ENCODE results near the gene ARHGAP15. TPM values are rescaled to one million over a fixed set of nuclear protein-coding genes. Genes with fewer than 3 reads are reported as not detected.

ARHGAP15 gene
- total RNA-seq, 1 donor from 2014 or later = 9.1 TPM

DNA sequence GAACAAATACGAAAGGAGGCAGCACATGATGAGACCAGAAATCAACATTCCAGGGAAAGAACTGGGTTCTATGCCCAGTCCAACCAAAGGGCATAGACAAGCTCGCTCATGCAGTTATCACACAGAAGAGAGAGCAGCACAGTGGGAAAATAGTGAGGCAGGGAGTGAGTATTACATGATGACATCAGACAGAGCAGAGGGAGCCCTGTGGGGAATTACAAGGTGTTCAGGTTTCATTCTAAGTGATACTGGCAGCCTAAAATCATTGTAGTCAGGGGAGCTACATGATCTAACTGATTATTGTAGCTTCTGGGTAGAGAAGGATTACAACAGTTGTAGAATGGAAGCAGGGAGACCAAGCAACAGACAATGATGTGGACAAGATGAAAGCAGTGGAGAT, 658.5 kb downstream of the ARHGAP15 start:
- intact Hi-C loops (cut with DNase I) = no loop called here
- H3K9me3 ChIP-seq = no peaks in the 10 kb centered on the region
- no peak overlapping the region for H3K27ac ChIP-seq
- H3K4me1 ChIP-seq = no peaks in the 10 kb centered on the region
- no peak for TF ChIP-seq POLR2AphosphoS5 (IDR thresholded peaks at IDR 0.05; ENCODE audit: insufficient read depth in 1 of 2, low read depth in 1 of 2)
- no peak for TF ChIP-seq POLR2A (IDR thresholded peaks at IDR 0.05)
- TF ChIP-seq, protein P1, sequence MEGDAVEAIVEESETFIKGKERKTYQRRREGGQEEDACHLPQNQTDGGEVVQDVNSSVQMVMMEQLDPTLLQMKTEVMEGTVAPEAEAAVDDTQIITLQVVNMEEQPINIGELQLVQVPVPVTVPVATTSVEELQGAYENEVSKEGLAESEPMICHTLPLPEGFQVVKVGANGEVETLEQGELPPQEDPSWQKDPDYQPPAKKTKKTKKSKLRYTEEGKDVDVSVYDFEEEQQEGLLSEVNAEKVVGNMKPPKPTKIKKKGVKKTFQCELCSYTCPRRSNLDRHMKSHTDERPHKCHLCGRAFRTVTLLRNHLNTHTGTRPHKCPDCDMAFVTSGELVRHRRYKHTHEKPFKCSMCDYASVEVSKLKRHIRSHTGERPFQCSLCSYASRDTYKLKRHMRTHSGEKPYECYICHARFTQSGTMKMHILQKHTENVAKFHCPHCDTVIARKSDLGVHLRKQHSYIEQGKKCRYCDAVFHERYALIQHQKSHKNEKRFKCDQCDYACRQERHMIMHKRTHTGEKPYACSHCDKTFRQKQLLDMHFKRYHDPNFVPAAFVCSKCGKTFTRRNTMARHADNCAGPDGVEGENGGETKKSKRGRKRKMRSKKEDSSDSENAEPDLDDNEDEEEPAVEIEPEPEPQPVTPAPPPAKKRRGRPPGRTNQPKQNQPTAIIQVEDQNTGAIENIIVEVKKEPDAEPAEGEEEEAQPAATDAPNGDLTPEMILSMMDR (IDR thresholded peaks at IDR 0.05) = no peak
- no peaks in the 10 kb centered on the region for H3K36me3 ChIP-seq
- DNase-seq (ENCODE audit: extremely low spot score in 2 of 2) = no peak
- H3K27me3 ChIP-seq = no peaks in the 10 kb centered on the region
- H3K4me3 ChIP-seq = no peak overlapping the region

DNA sequence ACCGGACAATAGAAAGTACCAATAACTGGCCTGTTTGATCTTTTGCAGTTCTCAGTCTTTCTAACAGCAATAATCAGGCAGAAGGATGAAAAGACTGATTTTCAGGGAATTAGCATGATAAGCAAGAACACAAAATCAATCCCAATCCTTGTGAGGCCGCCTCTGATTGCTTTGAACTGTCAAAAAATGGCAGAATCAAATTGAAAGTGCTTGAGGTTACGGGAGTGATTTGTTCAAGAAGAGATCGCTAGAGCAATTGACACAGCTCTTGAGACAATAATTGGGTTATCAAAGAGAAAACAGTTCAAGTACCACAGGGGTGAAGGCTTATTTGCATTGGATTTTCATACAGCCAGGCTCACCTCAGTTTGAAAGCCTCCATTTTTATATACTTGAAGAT, 663.4 kb downstream of the ARHGAP15 start:
- no peak overlapping the region for H3K27ac ChIP-seq
- intact Hi-C loops (cut with DNase I) = no loop called here
- DNase-seq (ENCODE audit: extremely low spot score in 2 of 2) = no peak
- TF ChIP-seq POLR2AphosphoS5 (IDR thresholded peaks at IDR 0.05; ENCODE audit: insufficient read depth in 1 of 2, low read depth in 1 of 2) (no peak), POLR2A (IDR thresholded peaks at IDR 0.05) (no peak)
- TF ChIP-seq, protein P1 (IDR thresholded peaks at IDR 0.05) = no peak
- H3K36me3 ChIP-seq = no peaks in the 10 kb centered on the region
- H3K4me3 ChIP-seq = no peak overlapping the region
- H3K27me3 ChIP-seq = no peaks in the 10 kb centered on the region
- H3K4me1 ChIP-seq = no peaks in the 10 kb centered on the region
- H3K9me3 ChIP-seq = no peaks in the 10 kb centered on the region

DNA sequence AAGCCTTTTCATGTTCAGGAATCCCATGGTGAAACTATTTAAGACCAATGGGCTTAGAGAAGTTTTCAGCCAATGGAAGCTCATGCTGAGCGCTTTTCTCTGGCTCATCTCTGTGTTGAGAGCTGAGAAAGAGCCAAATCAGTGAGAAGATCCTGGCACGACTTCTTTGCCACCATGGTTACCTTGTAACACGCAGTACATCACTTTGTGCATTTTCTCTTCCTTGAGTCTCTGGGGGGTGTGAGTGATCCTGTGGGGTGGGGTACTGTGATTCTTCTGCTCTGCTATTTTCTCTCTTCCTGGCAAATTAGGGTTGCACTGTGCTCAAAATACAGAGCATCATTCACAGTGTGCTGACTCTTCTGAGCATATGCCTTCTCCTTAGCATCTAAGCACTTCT, 664.2 kb downstream of the ARHGAP15 start:
- Histone ChIP-seq H3K9me3 (no peaks in the 10 kb centered on the region), H3K4me1 (no peaks in the 10 kb centered on the region), H3K4me3 (no peak overlapping the region), H3K27me3 (no peaks in the 10 kb centered on the region), H3K27ac (no peak overlapping the region), H3K36me3 (no peaks in the 10 kb centered on the region)
- no peak for DNase-seq (ENCODE audit: extremely low spot score in 2 of 2)
- TF ChIP-seq, protein P1 (IDR thresholded peaks at IDR 0.05) = no peak
- TF ChIP-seq POLR2AphosphoS5 (IDR thresholded peaks at IDR 0.05; ENCODE audit: insufficient read depth in 1 of 2, low read depth in 1 of 2) (no peak), POLR2A (IDR thresholded peaks at IDR 0.05) (no peak)
- intact Hi-C loops (cut with DNase I) = no loop called here

DNA sequence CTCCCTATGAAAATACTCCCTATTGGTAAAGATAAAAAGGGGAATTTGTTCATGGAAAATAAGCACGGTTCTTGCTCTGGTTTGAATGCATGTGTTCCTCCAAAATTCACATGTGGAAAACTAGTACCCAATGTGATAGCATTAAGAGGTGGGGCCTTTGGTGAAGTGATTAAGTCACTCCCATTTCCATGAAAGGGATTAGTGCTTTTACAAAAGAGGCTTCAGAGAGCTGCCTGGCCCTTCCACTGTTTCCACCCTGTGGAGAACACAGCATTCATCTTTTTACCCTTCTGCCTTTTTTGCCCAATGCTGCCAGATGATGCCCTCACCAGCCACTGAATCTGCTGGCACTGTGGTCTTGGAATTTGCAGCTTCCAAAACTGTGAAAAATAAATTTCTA, 666.8 kb downstream of the ARHGAP15 start:
- intact Hi-C loops (cut with DNase I) = no loop called here
- TF ChIP-seq, protein P1 (IDR thresholded peaks at IDR 0.05) = no peak
- TF ChIP-seq POLR2AphosphoS5 (IDR thresholded peaks at IDR 0.05; ENCODE audit: insufficient read depth in 1 of 2, low read depth in 1 of 2) = no peak
- TF ChIP-seq POLR2A (IDR thresholded peaks at IDR 0.05) = no peak

DNA sequence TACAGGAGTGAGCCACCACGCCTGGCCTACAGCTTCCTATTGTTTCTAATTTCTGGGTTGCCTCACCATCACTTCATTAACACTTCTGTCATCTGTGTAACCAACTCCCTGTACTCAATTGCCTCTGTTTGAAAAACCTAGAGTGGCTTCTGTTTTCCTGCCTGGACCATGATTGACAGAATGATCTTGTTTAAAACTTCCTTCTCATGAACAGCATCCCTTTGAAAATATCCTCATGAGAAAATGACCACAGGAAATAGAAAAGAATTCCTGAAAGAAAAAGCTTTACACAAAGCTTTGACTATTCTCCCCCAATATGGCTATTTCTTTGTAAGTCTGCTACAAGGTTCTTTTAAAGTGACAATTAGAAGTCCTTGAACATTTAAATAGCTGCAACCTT, 672.3 kb downstream of the ARHGAP15 start:
- DNase-seq (ENCODE audit: extremely low spot score in 2 of 2) = no peak
- no peaks in the 10 kb centered on the region for H3K27me3 ChIP-seq
- no peaks in the 10 kb centered on the region for H3K9me3 ChIP-seq
- no peaks in the 10 kb centered on the region for H3K36me3 ChIP-seq
- no peak overlapping the region for H3K27ac ChIP-seq
- H3K4me1 ChIP-seq = no peaks in the 10 kb centered on the region
- no peak for TF ChIP-seq POLR2A (IDR thresholded peaks at IDR 0.05)
- intact Hi-C loops (cut with DNase I) = no loop called here
- H3K4me3 ChIP-seq = no peak overlapping the region

More for the DNA sequence above, 666.8 kb downstream of the ARHGAP15 start:
- Histone ChIP-seq H3K4me1 (no peaks in the 10 kb centered on the region), H3K36me3 (no peaks in the 10 kb centered on the region), H3K4me3 (no peak overlapping the region), H3K27ac (no peak overlapping the region), H3K27me3 (no peaks in the 10 kb centered on the region), H3K9me3 (no peaks in the 10 kb centered on the region)
- no peak for DNase-seq (ENCODE audit: extremely low spot score in 2 of 2)

DNA sequence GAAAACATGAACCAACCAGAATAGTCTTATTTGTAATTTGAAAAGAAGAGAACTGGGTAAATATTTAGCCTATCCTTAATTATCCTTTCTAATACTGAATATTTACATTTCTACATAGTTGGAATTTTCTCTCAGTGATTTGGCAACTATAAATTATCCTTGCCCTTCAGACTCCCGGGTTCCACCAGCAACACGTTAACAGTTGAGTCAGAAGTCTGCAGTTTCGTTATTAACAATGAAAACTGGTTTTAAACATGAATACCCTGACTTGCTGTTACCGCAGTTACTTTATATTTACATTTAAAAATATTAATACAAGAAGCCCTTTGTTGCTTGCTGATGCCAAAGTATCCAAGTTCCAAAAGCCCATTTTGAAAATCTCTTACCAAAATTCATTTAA, 673.0 kb downstream of the ARHGAP15 start:
- H3K27me3 ChIP-seq = no peaks in the 10 kb centered on the region
- H3K4me3 ChIP-seq = no peak overlapping the region
- H3K27ac ChIP-seq = no peak overlapping the region
- intact Hi-C loops (cut with DNase I) = no loop called here
- H3K4me1 ChIP-seq = no peaks in the 10 kb centered on the region
- TF ChIP-seq POLR2A (IDR thresholded peaks at IDR 0.05) (no peak), POLR2AphosphoS5 (IDR thresholded peaks at IDR 0.05; ENCODE audit: insufficient read depth in 1 of 2, low read depth in 1 of 2) (no peak)
- TF ChIP-seq, protein P1 (IDR thresholded peaks at IDR 0.05) = no peak
- no peaks in the 10 kb centered on the region for H3K9me3 ChIP-seq
- DNase-seq (ENCODE audit: extremely low spot score in 2 of 2) = no peak
- no peaks in the 10 kb centered on the region for H3K36me3 ChIP-seq

Data from vagina (tissue), 2 donors.